Testis (tissue), 2 donors: Measurements from ENCODE around the gene INPP1.

Experiments
- CTCF ChIP-seq, 3 experiments: fragments of 450-650 bp in 2 of 3; fragments of 200-600 bp in 1 of 3; sonication (generic) in 1 of 3; IDR thresholded peaks; one replicate each; pipeline ENCODE4 v1.5.1; 2016 to 2019; ENCODE audit warnings: antibody characterized with exemption in 3 of 3, mild to moderate bottlenecking in 2 of 3, moderate library complexity in 1 of 3
- POLR2A ChIP-seq: fragments of 450-650 bp; IDR thresholded peaks from one replicate; pipeline ENCODE4 v1.6.1; 2017; ENCODE audit warnings: antibody characterized with exemption, mild to moderate bottlenecking, moderate library complexity

DNA sequence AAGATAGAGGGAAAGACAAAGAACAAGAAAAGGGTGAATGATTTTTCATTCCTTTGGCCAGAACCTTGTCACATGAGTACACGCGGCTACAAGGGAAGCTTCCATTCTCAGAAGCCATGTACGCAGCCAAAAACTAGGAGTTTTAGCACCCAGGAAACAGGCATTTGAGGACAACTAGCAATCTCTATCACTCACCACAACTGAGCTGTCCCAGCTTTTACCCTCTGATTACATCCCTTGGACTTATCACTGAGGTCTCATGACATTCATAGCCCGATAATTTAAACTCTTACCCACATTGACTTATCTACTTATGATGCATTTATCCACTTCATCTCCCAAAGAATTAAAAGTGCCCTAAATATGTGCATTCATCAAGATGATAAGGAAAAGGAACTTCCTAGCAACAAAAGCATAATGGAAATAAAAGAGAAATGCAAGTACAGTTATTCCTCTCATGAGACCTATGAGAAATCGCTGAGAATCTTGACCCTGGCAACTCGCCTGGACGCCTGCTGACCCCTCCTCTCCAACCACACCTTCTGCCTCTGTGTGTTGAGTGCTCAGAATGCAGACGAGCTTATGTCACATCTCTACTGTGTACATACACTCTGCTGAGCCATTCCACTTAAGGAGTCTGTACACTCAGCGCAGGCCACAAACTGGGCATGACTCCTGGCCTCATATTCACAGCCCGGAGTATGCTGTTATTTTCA is 36.0 kb downstream of the INPP1 start:
- TF ChIP-seq CTCF (IDR thresholded peaks at IDR 0.05): no peak
- no peak for TF ChIP-seq POLR2A
